HCT116 (cell line): Measurements from ENCODE around the gene ACD. TPM values are rescaled to one million over a fixed set of nuclear protein-coding genes. Genes with fewer than 3 reads are reported as not detected.
A peak's percentile ranks its signal among the peaks of the same experiment; 100 is the strongest.

Experiments
- ATAC-seq: fragments of 200-7000 bp; cut with Tn5 transposase; 2 replicates; pipeline ENCODE4 v1.9.1; 2020; ENCODE audit warnings: mild to moderate bottlenecking, moderate library complexity
- BruUV-seq: library from RNA; stranded (reverse); fragments of 400-500 nt; replicated peaks from 2 replicates; lab custom pipeline; 2021; lab: Mats Ljungman, UMichigan
- CTCF ChIA-PET: fragments of 300-600 bp; sonication (Branson Sonifier 250); formaldehyde crosslinking; loops from one replicate; lab custom pipeline; 2021; ENCODE audit warnings: antibody characterized with exemption; lab: Charles Lee
- POLR2A ChIA-PET: fragments of 300-600, 350-600 bp; sonication (Branson Sonifier 250); formaldehyde crosslinking; loops from one replicate; lab custom pipeline; 2021; ENCODE audit warnings: antibody characterized with exemption; lab: Charles Lee
- RAD21 ChIA-PET, 2 experiments: fragments of 300-600 bp; sonication (Branson Sonifier 250); formaldehyde crosslinking; loops; one replicate each; lab custom pipeline; 2023; ENCODE audit warnings: low total read pairs in 2 of 2; ENCODE audit not compliant: uncharacterized antibody in 2 of 2, unreplicated experiment in 2 of 2, low non-redundant PET in 1 of 2; lab: Charles Lee
- DNase-seq: peaks from one replicate; pipeline ENCODE4 v3.0.0-alpha.2; 2010; ENCODE audit warnings: low read depth, low spot score
- H2AFZ ChIP-seq: fragments of 200-600 bp; shearing (Covaris generic), sonication (generic); 2 replicates; pipeline ENCODE4 v1.6.1; 2017; ENCODE audit warnings: low read depth, mixed run types, mixed read lengths, antibody characterized with exemption, low read length; ENCODE audit not compliant: poor library complexity, severe bottlenecking
- H3K27ac ChIP-seq: 2 replicates; pipeline ENCODE4 v1.5.1; 2012; ENCODE audit warnings: low read depth, low read length
- H3K27me3 ChIP-seq: fragments of 200-600 bp; sonication (generic); 2 replicates; pipeline ENCODE4 v1.6.1; 2016; ENCODE audit warnings: mixed run types, low read length, mixed read lengths; ENCODE audit not compliant: insufficient read depth
- H3K36me3 ChIP-seq, 2 experiments: fragments of 200-500 bp in 1 of 2; fragments of 200-600 bp in 1 of 2; sonication (Bioruptor generic) in 1 of 2; sonication (generic) in 1 of 2; 2 replicates each; pipeline versions ENCODE4 v1.5.1 to v1.6.1; 2014 to 2016; ENCODE audit warnings: low read length in 2 of 2, inconsistent platforms in 1 of 2, mixed read lengths in 1 of 2, mixed run types in 1 of 2; ENCODE audit not compliant: insufficient read depth in 2 of 2, control insufficient read depth in 1 of 2
- H3K4me1 ChIP-seq, 2 experiments: fragments of 200-600 bp in 1 of 2; sonication (generic) in 1 of 2; 2 replicates each; pipeline versions ENCODE4 v1.5.1 to v1.6.1; 2012 to 2017; ENCODE audit warnings: low read length in 2 of 2, inconsistent platforms in 1 of 2, mild to moderate bottlenecking in 1 of 2, mixed read lengths in 1 of 2, mixed run types in 1 of 2, moderate library complexity in 1 of 2; ENCODE audit not compliant: insufficient read depth in 2 of 2, control insufficient read depth in 1 of 2
- H3K4me2 ChIP-seq: fragments of 200-600 bp; sonication (generic); 2 replicates; pipeline ENCODE4 v1.6.1; 2017; ENCODE audit warnings: mixed run types, low read length, mixed read lengths
- H3K4me3 ChIP-seq, 2 experiments: fragments of 200-600 bp in 1 of 2; sonication (generic) in 1 of 2; replicated peaks in 1 of 2; 2 replicates each; pipeline ENCODE4 v1.5.1; 2011 to 2016; ENCODE audit warnings: low read length in 2 of 2, control low read depth in 1 of 2, low read depth in 1 of 2, mild to moderate bottlenecking in 1 of 2, mixed read lengths in 1 of 2, mixed run types in 1 of 2
- H3K79me2 ChIP-seq: fragments of 200-600 bp; sonication (generic); 2 replicates; pipeline ENCODE4 v1.6.1; 2017; ENCODE audit warnings: mild to moderate bottlenecking, mixed run types, low read length, moderate library complexity, mixed read lengths; ENCODE audit not compliant: insufficient read depth
- H3K9ac ChIP-seq: fragments of 200-600 bp; sonication (generic); 2 replicates; pipeline ENCODE4 v1.6.1; 2016; ENCODE audit warnings: low read length, mixed read lengths
- H3K9me2 ChIP-seq: fragments of 200-600 bp; sonication (generic), shearing (Covaris generic); 2 replicates; pipeline ENCODE4 v1.6.1; 2017; ENCODE audit warnings: mixed run types, mild to moderate bottlenecking, moderate library complexity; ENCODE audit not compliant: insufficient read depth
- H3K9me3 ChIP-seq, 2 experiments: fragments of 200-500 bp in 1 of 2; fragments of 200-600 bp in 1 of 2; sonication (Bioruptor generic) in 1 of 2; sonication (generic) in 1 of 2; 2 replicates each; pipeline ENCODE4 v1.6.1; 2014 to 2017; ENCODE audit warnings: low read length in 2 of 2, mixed read lengths in 2 of 2, inconsistent platforms in 1 of 2, low read depth in 1 of 2, mild to moderate bottlenecking in 1 of 2, mixed run types in 1 of 2, moderate library complexity in 1 of 2; ENCODE audit not compliant: control insufficient read depth in 1 of 2, insufficient read depth in 1 of 2
- H4K20me1 ChIP-seq: fragments of 200-600 bp; sonication (generic), shearing (Covaris generic); 2 replicates; pipeline ENCODE4 v1.6.1; 2017; ENCODE audit warnings: mixed run types, mild to moderate bottlenecking, moderate library complexity; ENCODE audit not compliant: insufficient read depth
- CBX3 ChIP-seq: IDR thresholded peaks from 2 replicates; pipeline ENCODE4 v1.6.1; 2012; ENCODE audit warnings: low read depth
- SIN3A ChIP-seq: IDR thresholded peaks from 2 replicates; pipeline ENCODE4 v1.6.1; 2012; ENCODE audit warnings: low read depth
- YY1 ChIP-seq: IDR thresholded peaks from 2 replicates; pipeline ENCODE4 v1.6.1; 2011; ENCODE audit warnings: low read length, low read depth, moderate library complexity, mild to moderate bottlenecking; ENCODE audit not compliant: insufficient replicate concordance; ENCODE audit errors: extremely low read depth
- ZFX ChIP-seq: fragments of 450-650 bp; IDR thresholded peaks from 2 replicates; pipeline ENCODE4 v1.6.1; 2017
- intact Hi-C: fragments of 100-400 bp; cut with micrococcal nuclease; formaldehyde crosslinking; loops from 2 replicates; pipeline ENCODE4 v1.10.0; 2022
- total RNA-seq: library from RNA; stranded (reverse); gene quantifications from one replicate; pipeline ENCODE4 v1.2.1, GENCODE V29; 2021; ENCODE audit not compliant: unreplicated experiment
- TF ChIP-seq, protein P1 (sequence below): IDR thresholded peaks from 2 replicates; pipeline ENCODE4 v1.6.1; 2012
- TF ChIP-seq, protein P2 (sequence below), 3 experiments: fragments of 200-600 bp in 1 of 3; sonication (generic) in 1 of 3; IDR thresholded peaks in 2 of 3; conservative IDR thresholded peaks in 1 of 3; 2 replicates each; pipeline ENCODE4 v1.5.1; 2012 to 2017; ENCODE audit warnings: low read depth in 2 of 3, low read length in 2 of 3, antibody characterized with exemption in 1 of 3, borderline replicate concordance in 1 of 3, control low read depth in 1 of 3, mild to moderate bottlenecking in 1 of 3, mixed read lengths in 1 of 3, mixed run types in 1 of 3, moderate library complexity in 1 of 3; ENCODE audit not compliant: insufficient read depth in 1 of 3

Gene ACD
- total RNA-seq, 1 experiment from 2014 or later = 53.8 TPM

DNA sequence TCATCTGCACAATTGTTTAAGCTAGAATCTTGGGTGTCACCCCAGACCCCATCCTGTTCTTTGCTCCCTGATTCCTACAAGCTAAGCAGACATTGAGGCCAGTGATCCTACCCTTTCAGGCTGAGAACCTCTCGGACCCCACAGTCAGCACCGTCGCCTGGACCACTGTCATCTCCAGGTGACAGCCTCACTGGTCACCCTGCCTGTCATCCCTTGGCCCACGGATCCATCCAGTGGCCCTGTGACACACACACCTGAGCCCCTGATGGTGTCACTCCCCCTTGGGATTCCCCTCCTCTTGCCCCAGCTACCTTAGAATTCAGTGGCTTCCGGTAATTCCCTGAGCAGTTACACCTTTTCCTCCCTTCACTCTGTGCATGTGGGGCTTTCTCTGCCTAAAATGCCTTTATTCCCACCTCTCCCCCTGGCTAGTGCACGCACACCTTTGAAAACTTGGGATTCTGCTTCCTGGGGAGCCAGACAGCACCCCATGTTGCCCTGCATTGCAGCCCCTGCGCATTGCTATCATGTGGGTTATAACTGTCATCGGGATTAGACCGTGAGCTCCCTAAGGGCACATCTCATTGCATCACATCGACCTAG lies 9.5 kb upstream of the ACD start (continued):
- TF ChIP-seq, protein P1, sequence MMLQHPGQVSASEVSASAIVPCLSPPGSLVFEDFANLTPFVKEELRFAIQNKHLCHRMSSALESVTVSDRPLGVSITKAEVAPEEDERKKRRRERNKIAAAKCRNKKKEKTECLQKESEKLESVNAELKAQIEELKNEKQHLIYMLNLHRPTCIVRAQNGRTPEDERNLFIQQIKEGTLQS = no peak
- TF ChIP-seq CBX3 = no peak
- TF ChIP-seq ZFX = no peak
- no peak for TF ChIP-seq SIN3A

- no peak for ATAC-seq
- no peaks in the 10 kb centered on the region for H3K27me3 ChIP-seq
- H4K20me1 ChIP-seq = no peaks in the 10 kb centered on the region
- no peaks in the 10 kb centered on the region for H3K9me2 ChIP-seq
- H3K9me3 ChIP-seq = no peaks in the 10 kb centered on the region
- no peak overlapping the region for H3K4me3 ChIP-seq
- H3K9ac ChIP-seq = no peak overlapping the region
- intact Hi-C loops = loop anchor here (1.0 to 10.0 kb wide), 4 partner anchors 121 to 714 kb away; no protein-coding TSS in a partner anchor
- POLR2A ChIA-PET = no interaction called here
- RAD21 ChIA-PET = no interaction called here
- H3K36me3 ChIP-seq = no peaks in the 10 kb centered on the region
- CTCF ChIA-PET = interaction anchor here (0.6 to 2.7 kb wide), 5 partner anchors 121 to 320 kb away, joined by 3 to 22 read pairs (median 6); partner anchors contain the start of gene ATP6V0D1
- H3K79me2 ChIP-seq = peaks cover 5% of the 10 kb centered on the region; the same call in 1 of the 2 replicates
- H3K4me1 ChIP-seq = peaks cover 6 to 38% of the 10 kb centered on the region in 2 experiments; a peak in 3 of 4 replicates
- H3K4me2 ChIP-seq = no peak overlapping the region
- H3K27ac ChIP-seq = no peak overlapping the region; the same call in 1 of the 2 replicates
- DNase-seq = no peak
- TF ChIP-seq, protein P2, sequence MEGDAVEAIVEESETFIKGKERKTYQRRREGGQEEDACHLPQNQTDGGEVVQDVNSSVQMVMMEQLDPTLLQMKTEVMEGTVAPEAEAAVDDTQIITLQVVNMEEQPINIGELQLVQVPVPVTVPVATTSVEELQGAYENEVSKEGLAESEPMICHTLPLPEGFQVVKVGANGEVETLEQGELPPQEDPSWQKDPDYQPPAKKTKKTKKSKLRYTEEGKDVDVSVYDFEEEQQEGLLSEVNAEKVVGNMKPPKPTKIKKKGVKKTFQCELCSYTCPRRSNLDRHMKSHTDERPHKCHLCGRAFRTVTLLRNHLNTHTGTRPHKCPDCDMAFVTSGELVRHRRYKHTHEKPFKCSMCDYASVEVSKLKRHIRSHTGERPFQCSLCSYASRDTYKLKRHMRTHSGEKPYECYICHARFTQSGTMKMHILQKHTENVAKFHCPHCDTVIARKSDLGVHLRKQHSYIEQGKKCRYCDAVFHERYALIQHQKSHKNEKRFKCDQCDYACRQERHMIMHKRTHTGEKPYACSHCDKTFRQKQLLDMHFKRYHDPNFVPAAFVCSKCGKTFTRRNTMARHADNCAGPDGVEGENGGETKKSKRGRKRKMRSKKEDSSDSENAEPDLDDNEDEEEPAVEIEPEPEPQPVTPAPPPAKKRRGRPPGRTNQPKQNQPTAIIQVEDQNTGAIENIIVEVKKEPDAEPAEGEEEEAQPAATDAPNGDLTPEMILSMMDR (IDR thresholded peaks at IDR 0.05 in 2 of 3, conservative IDR thresholded peaks at IDR 0.05 in 1 of 3; ENCODE audit: borderline replicate concordance in 1 of 3, insufficient read depth in 1 of 3, low read depth in 2 of 3, low read length in 2 of 3) = peak in 2 of 3 experiments; percentile 32 to 43; a peak in 3 of 6 replicates
- no peak for TF ChIP-seq YY1
- H2AFZ ChIP-seq = no peak overlapping the region
- BruUV-seq = no TSS peak
These were observed 8.6 kb upstream of the ACD start for GRCh38 chr16:67668495-67669157.
